HG03159 (cell line): Measurements from ENCODE around the gene RBPJ.

Experiments used
- ATAC-seq: cut with Tn5 transposase; IDR thresholded peaks from one replicate; pipeline ENCODE4 v1.9.1; 2021; ENCODE audit warnings: mild to moderate bottlenecking, moderate library complexity; ENCODE audit not compliant: unreplicated experiment

The RBPJ gene

GRCh38 chr4:26320538-26321372, at the start of gene RBPJ:
Gene RBPJ (plus strand): TSS chr4:26321014. CDS start chr4:26321029, 15 bp downstream.
- peak; percentile 28 for ATAC-seq

GRCh38 chr4:26271703-26272102, 49.1 kb upstream of the RBPJ start:
- ATAC-seq: no peak

DNA sequence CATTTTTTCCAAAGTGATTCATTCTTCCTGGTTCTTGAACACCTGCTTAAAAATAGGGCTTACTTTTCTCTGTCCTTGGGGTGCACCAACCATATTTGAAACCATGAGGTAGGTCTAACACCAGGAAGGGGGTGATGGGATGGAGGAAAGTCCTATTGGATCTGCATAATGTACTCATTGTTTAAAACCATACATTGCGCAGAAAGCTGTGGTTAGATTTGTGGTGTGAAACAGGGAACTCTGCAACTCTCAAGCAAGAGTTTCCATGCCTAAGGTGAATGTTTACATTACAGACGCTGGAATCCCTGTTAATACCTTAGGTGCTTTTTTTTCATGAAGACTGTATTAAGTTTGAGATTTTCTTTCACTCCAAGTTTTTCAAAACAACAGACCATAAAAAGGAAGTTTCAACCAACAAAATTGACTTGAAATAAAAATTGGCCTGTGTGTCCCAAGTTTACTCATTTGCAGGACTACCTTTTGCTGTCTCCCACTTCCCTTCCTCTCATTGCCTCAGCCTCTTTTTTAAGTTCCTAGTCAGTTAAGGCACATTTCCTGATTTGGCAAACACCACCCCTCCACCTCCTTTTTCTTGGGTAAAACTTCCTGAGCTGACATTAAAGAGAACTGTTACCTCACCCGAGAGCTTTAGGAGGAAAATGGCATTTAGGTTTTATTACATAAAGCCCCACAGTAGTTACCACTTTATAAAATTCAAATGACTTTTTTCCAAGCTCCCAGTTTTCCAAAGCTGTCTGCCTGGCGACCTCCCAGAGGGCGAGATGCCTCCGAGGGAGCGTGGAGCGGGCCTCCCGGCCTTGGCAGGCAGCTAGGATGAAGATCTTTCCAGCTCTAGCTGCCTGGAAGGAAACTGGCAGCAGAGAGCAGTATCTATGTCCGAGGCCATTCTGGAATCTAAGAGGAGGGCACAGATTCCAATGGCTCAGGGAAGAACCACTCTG, 47.9 kb upstream of the RBPJ start:
- no peak for ATAC-seq

GRCh38 chr4:26273616-26273980, 47.2 kb upstream of the RBPJ start:
- no peak for ATAC-seq

GRCh38 chr4:26275281-26275680, 45.5 kb upstream of the RBPJ start:
- ATAC-seq: no peak

DNA sequence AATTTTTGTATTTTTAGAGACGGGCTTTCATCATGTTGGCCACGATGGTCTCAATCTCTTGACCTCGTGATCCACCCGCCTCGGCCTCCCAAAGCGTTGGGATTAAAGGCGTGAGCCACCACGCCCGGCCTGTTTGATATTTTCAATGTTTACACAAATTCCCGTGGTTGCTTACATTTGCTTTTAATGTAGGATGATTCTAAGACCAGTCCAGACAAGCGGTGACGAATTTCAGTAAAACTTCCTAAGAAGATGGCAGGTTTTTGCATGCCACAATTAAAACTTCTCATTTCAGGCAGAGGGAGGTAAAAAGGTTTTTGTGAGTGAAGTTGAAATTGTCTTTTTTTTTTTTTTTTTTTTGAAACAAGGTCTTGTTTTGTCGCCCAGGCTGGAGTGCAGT, 41.4 kb upstream of the RBPJ start:
- ATAC-seq: no peak

GRCh38 chr4:26281881-26282280, 38.9 kb upstream of the RBPJ start:
- no peak for ATAC-seq

- ATAC-seq: no peak
Observed at GRCh38 chr4:26284536-26284935, 36.3 kb upstream of the RBPJ start.

GRCh38 chr4:26285272-26285671, 35.5 kb upstream of the RBPJ start:
- ATAC-seq: no peak

DNA sequence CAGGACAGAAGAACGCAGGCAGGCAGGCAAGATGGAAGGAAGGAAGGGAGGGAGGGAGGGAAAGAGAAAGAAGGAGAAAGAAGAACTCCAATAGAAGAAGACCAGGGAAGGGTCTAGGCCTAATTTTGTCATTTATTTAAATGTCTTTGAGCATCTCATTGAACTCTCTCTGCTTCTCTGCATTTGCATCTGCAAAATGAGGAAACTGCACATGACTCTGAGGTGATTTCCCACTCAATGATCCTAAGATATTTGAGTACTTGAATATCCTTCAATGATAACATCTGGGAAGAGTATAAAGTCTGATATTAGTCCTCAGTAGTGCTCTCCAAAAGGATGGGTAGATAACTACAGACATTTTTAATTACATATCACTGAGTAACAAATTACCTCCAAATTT, 33.1 kb upstream of the RBPJ start:
- ATAC-seq: no peak

GRCh38 chr4:26288355-26288909, 32.4 kb upstream of the RBPJ start:
- peak; percentile 77 for ATAC-seq

- no peak for ATAC-seq
Observed at GRCh38 chr4:26289401-26289800, 31.4 kb upstream of the RBPJ start.

GRCh38 chr4:26290321-26290720, 30.5 kb upstream of the RBPJ start:
- no peak for ATAC-seq

- no peak for ATAC-seq
Observed at GRCh38 chr4:26294904-26295303, 25.9 kb upstream of the RBPJ start.

DNA sequence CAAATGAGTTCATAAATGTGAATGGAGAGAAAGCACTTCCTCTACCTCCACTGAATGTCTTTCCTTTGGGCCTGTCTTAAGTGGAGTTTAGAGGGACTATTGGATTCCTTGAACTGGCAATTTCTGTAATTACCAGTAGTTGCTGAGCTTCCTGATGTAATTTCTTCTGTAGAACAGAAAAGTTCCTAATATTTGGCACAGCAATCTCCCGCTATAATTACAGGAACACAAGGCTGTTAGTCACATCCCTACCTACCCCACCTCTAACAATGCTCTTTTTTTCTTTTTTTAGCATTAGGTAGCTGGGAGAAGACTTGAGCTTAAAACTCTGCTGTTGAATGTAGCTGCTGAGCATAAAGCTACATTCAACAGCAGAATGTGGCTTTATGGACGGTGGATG, 24.8 kb upstream of the RBPJ start:
- ATAC-seq: no peak

DNA sequence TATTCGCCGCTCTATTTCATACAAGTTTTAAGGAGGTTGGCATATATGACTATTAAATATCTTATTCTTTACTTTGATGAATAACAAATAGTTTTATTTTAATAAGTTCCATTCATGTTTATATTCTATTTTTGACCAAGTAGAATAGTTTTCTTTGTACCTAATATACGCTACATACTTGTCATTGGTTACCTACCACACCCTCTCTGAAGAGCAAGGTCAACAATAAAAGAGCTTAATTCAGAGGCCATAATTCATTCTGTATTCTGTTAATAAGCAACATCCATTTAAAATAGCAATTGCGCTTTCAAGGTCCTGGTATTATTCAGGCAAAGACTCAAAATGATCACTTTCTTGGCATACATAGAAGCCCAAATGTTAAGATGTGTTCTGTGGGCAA, 24.3 kb upstream of the RBPJ start:
- ATAC-seq: no peak

DNA sequence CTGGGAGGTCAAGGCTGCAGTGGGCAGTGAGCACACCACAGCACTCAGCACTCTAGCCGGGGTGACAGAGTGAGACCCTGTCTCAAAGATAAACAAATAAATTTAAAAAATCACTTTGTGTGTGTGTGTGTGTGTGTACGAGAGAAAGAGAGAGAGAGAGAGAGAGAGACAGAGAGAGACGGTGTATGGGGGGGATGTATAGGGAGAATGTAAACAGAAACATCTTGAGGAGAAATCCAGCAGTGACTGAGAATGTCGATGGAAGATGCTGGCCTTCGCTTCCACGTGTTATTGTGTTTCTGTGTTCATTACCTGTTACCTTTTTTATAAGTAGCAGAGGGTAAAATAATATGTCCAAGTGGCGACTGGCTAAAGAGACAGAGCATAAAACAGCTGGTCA, 23.6 kb upstream of the RBPJ start:
- no peak for ATAC-seq

DNA sequence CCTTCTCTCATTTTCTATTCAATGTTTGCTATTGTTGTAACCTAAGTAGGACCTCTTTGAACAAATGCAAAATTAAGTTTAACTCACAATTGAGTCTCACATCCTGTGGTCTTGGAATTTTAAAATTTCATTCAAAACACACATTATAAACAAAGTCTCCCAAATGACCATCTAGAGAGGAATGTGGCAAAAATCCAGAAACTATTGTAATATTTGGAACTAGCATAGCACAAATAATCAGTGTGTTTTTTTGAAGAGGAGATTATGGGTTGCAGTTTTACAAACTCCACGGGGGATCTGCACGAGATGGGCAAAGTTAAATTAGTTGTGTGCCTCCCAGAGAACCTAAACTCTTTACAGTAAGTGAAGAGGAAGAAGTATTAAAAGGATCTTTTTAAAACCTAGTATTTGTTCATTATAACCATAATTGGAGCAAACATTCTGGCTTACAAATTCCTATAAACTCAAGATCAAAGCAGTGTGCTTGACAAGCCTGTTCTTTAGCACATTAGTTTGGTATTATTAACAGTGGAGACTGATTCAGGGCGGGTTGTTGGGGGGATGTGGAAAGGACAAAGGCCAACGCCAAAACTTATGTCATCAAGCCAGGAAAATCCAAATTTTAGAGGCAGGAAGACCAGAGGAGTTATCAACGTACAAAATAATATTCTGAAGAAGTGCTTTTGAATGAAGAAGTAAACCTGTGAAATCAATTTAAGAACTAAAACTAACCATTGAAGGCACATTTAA, 22.4 kb upstream of the RBPJ start:
- no peak for ATAC-seq

DNA sequence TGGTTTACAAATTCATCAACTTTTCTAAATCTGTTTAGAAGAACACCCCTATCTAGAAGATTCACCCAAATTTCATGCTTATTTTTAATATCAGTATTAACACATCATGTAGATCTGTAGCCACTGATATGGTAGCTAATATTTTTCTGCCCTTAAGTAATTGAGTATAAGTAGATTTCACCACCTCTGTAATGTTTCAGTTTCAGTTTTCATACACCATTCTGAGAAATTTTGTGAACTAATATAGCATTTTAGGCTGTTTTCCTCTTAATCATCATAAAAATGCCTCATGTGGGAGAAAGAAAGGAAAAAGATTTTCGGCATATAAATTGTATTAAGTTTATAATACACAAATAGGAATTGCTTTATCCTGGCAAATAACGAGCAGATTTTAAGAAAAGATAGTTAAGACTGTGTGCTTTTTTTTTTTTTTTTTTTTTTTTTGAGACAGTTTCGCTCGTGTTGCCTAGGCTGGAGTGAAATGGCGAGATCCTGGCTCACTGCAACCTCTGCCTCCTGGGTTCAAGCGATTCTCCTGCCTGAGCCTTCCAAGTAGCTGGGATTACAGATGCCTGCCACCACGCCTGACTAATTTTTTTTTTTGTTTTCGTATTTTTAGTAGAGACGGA, 21.4 kb upstream of the RBPJ start:
- peak; percentile 76 for ATAC-seq
